Measurements from ENCODE around the gene CBFA2T3. TPM values are rescaled to one million over a fixed set of nuclear protein-coding genes. Genes with fewer than 3 reads are reported as not detected.

The CBFA2T3 gene
- total RNA-seq, 1 experiment from 2014 or later, result not detected

- no peak for DNase-seq (ENCODE audit: low spot score)
Measured at GRCh38 chr16:88877564-88878289, 99.3 kb downstream of the CBFA2T3 start.

- DNase-seq (ENCODE audit: low spot score), result no peak
Measured at GRCh38 chr16:88876942-88877526, 100.0 kb downstream of the CBFA2T3 start.

- DNase-seq (ENCODE audit: low spot score), result no peak
Measured at GRCh38 chr16:88875703-88876234, 101.2 kb downstream of the CBFA2T3 start.

GRCh38 chr16:88874938-88875599 lies 101.9 kb downstream of the CBFA2T3 start:
- no peak for DNase-seq (ENCODE audit: low spot score)

- DNase-seq (ENCODE audit: low spot score), result no peak
Measured at GRCh38 chr16:88872650-88873331, 104.2 kb downstream of the CBFA2T3 start.

- no peak for DNase-seq (ENCODE audit: low spot score)
Measured at GRCh38 chr16:88871730-88872416, 105.1 kb downstream of the CBFA2T3 start.

- no peak for DNase-seq (ENCODE audit: low spot score)
Measured at GRCh38 chr16:88871349-88871702, 105.7 kb downstream of the CBFA2T3 start.

GRCh38 chr16:88870608-88871348 lies 106.2 kb downstream of the CBFA2T3 start:
- DNase-seq (ENCODE audit: low spot score), result no peak

GRCh38 chr16:88869673-88869980 lies 107.4 kb downstream of the CBFA2T3 start:
- DNase-seq (ENCODE audit: low spot score), result no peak

- no peak for DNase-seq (ENCODE audit: low spot score)
Measured at GRCh38 chr16:88868974-88869672, 107.9 kb downstream of the CBFA2T3 start.

GRCh38 chr16:88867581-88868246 lies 109.3 kb downstream of the CBFA2T3 start:
- DNase-seq (ENCODE audit: low spot score), result no peak

- no peak for DNase-seq (ENCODE audit: low spot score)
Measured at GRCh38 chr16:88866151-88866920, 110.7 kb downstream of the CBFA2T3 start, which contains the start of gene PABPN1L. TSS of gene PABPN1L (minus strand) at chr16:88866660. CDS start at chr16:88866606, 54 bp downstream.

GRCh38 chr16:88865742-88866141 lies 111.3 kb downstream of the CBFA2T3 start:
- DNase-seq (ENCODE audit: low spot score), result no peak

- no peak for DNase-seq (ENCODE audit: low spot score)
Measured at GRCh38 chr16:88865310-88865709, 111.7 kb downstream of the CBFA2T3 start.

- no peak for DNase-seq (ENCODE audit: low spot score)
Measured at GRCh38 chr16:88864521-88864920, 112.5 kb downstream of the CBFA2T3 start.

GRCh38 chr16:88864099-88864498 lies 112.9 kb downstream of the CBFA2T3 start:
- DNase-seq (ENCODE audit: low spot score), result no peak

- DNase-seq (ENCODE audit: low spot score), result no peak
Measured at GRCh38 chr16:88863426-88863825, 113.6 kb downstream of the CBFA2T3 start.

GRCh38 chr16:88862968-88863367 lies 114.0 kb downstream of the CBFA2T3 start:
- DNase-seq (ENCODE audit: low spot score), result no peak

GRCh38 chr16:88861359-88861758 lies 115.6 kb downstream of the CBFA2T3 start:
- no peak for DNase-seq (ENCODE audit: low spot score)
